ENCODE measurements around the gene ZSCAN22.

Gene ZSCAN22

DNA sequence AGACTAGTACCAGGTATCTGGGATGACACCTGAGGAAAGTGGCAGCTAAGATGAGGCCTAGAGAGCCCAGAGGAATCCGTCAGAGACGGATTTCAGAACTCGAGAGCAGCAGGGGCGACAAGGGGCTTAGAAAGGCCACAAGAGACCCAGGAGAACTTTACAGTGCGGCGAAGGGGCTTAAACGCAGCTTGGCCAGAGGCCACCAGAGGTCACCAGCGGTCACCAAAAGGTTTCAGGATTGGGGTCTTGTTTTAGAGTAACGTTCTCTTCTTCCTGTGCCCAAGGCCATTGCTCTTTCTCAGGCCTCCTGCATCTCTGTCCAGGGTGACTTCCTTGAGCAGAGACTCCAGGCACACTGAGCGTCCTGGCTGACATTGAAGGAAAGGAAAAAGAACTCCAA is 2.2 kb downstream of the ZSCAN22 start:
- no peak for TF ChIP-seq ZBTB7A (IDR thresholded peaks at IDR 0.05; ENCODE audit: low read depth)
- TF ChIP-seq RAD21 (IDR thresholded peaks at IDR 0.05; ENCODE audit: low read depth) = peak; percentile 34
- TF ChIP-seq EGR1 (IDR thresholded peaks at IDR 0.05) = no peak
- no peak for TF ChIP-seq NFIC (IDR thresholded peaks at IDR 0.05)
- no peak for TF ChIP-seq YY1 (IDR thresholded peaks at IDR 0.05; ENCODE audit: low read depth)
- no peak for TF ChIP-seq TEAD4 (IDR thresholded peaks at IDR 0.05)
- no peak for TF ChIP-seq FOXM1 (IDR thresholded peaks at IDR 0.05; ENCODE audit: borderline replicate concordance, low read depth)
- TF ChIP-seq, protein P1, sequence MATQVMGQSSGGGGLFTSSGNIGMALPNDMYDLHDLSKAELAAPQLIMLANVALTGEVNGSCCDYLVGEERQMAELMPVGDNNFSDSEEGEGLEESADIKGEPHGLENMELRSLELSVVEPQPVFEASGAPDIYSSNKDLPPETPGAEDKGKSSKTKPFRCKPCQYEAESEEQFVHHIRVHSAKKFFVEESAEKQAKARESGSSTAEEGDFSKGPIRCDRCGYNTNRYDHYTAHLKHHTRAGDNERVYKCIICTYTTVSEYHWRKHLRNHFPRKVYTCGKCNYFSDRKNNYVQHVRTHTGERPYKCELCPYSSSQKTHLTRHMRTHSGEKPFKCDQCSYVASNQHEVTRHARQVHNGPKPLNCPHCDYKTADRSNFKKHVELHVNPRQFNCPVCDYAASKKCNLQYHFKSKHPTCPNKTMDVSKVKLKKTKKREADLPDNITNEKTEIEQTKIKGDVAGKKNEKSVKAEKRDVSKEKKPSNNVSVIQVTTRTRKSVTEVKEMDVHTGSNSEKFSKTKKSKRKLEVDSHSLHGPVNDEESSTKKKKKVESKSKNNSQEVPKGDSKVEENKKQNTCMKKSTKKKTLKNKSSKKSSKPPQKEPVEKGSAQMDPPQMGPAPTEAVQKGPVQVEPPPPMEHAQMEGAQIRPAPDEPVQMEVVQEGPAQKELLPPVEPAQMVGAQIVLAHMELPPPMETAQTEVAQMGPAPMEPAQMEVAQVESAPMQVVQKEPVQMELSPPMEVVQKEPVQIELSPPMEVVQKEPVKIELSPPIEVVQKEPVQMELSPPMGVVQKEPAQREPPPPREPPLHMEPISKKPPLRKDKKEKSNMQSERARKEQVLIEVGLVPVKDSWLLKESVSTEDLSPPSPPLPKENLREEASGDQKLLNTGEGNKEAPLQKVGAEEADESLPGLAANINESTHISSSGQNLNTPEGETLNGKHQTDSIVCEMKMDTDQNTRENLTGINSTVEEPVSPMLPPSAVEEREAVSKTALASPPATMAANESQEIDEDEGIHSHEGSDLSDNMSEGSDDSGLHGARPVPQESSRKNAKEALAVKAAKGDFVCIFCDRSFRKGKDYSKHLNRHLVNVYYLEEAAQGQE (IDR thresholded peaks at IDR 0.05; ENCODE audit: low read depth) = no peak

DNA sequence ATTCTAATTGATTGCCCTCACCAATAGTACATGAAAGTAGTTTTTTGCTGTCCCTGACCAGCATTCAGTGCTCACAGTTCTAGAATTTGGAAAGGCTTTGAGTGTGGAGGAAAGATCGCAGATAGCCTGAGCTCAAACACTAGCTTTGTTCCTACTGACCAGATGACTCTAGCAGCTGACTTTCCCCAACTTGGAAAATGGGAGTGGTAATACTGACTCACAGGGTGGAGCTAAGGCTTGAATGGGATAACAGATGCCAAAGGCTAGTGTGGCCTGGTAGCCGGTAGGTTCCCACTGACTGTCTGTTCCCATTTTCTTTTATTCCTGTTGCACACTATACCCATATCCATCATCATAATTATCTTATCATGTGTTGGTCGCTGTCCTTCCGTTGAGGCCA is 3.7 kb downstream of the ZSCAN22 start:
- TF ChIP-seq TEAD4 (IDR thresholded peaks at IDR 0.05) = no peak

DNA sequence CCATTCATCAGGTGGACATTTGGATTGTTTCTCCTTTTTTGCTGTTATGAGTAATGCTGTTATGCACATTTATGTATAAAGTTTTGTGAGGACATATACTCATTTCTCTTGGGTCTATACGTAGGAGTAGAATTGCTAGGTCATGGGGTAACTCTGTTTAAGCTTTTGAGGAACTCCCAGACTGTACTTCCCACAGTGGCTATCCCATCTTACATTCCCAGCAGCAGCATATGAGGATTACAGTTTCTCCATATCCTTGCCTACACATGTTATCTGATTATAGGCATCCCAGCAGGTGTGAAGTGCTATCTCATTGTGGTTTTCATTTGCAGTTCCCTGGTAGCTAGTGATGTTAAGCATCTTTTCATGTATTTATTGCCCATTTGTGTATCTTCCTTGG is 5.9 kb downstream of the ZSCAN22 start:
- TF ChIP-seq TEAD4 (IDR thresholded peaks at IDR 0.05) (no peak), FOXM1 (IDR thresholded peaks at IDR 0.05; ENCODE audit: borderline replicate concordance, low read depth) (no peak), TAF1 (IDR thresholded peaks at IDR 0.05; ENCODE audit: low read depth) (no peak), TCF12 (IDR thresholded peaks at IDR 0.05; ENCODE audit: low read depth) (no peak), EP300 (IDR thresholded peaks at IDR 0.05; ENCODE audit: borderline replicate concordance) (no peak), YY1 (IDR thresholded peaks at IDR 0.05; ENCODE audit: low read depth) (no peak), EGR1 (IDR thresholded peaks at IDR 0.05) (no peak), RAD21 (IDR thresholded peaks at IDR 0.05; ENCODE audit: low read depth) (no peak), ZBTB7A (IDR thresholded peaks at IDR 0.05; ENCODE audit: low read depth) (no peak), CEBPB (IDR thresholded peaks at IDR 0.05) (no peak), NFIC (IDR thresholded peaks at IDR 0.05) (no peak), CREB1 (IDR thresholded peaks at IDR 0.05; ENCODE audit: low read depth) (no peak)
- TF ChIP-seq, protein P2, sequence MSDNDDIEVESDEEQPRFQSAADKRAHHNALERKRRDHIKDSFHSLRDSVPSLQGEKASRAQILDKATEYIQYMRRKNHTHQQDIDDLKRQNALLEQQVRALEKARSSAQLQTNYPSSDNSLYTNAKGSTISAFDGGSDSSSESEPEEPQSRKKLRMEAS (IDR thresholded peaks at IDR 0.05) = no peak
- TF ChIP-seq, protein P1 (IDR thresholded peaks at IDR 0.05; ENCODE audit: low read depth) = no peak
- TF ChIP-seq, protein P3, sequence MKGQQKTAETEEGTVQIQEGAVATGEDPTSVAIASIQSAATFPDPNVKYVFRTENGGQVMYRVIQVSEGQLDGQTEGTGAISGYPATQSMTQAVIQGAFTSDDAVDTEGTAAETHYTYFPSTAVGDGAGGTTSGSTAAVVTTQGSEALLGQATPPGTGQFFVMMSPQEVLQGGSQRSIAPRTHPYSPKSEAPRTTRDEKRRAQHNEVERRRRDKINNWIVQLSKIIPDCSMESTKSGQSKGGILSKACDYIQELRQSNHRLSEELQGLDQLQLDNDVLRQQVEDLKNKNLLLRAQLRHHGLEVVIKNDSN (IDR thresholded peaks at IDR 0.05) = no peak

DNA sequence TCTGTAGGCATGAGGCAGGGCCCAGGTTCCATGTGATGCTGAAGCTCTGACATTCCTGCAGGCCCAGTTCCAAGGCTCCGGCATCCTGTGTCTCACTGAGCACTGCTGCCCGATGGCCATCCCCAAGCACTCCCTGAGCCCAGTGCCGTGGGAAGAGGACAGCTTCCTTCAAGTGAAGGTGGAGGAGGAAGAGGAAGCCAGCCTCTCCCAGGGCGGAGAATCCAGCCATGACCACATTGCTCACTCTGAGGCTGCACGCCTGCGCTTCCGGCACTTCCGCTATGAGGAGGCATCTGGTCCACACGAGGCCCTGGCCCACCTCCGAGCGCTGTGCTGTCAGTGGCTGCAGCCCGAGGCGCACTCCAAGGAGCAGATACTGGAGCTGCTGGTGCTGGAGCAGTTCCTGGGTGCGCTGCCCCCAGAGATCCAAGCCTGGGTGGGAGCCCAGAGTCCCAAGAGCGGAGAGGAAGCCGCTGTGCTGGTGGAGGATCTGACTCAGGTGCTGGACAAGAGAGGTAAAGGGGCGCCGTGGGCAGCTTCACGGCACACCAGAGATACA is 8.0 kb downstream of the ZSCAN22 start:
- TF ChIP-seq CEBPB (IDR thresholded peaks at IDR 0.05) (no peak), FOXM1 (IDR thresholded peaks at IDR 0.05; ENCODE audit: borderline replicate concordance, low read depth) (no peak), CREB1 (IDR thresholded peaks at IDR 0.05; ENCODE audit: low read depth) (no peak), RAD21 (IDR thresholded peaks at IDR 0.05; ENCODE audit: low read depth) (no peak)
- TF ChIP-seq, protein P2 (IDR thresholded peaks at IDR 0.05) = no peak
- TF ChIP-seq, protein P3 (IDR thresholded peaks at IDR 0.05) = no peak
- TF ChIP-seq, protein P1 (IDR thresholded peaks at IDR 0.05; ENCODE audit: low read depth) = no peak

DNA sequence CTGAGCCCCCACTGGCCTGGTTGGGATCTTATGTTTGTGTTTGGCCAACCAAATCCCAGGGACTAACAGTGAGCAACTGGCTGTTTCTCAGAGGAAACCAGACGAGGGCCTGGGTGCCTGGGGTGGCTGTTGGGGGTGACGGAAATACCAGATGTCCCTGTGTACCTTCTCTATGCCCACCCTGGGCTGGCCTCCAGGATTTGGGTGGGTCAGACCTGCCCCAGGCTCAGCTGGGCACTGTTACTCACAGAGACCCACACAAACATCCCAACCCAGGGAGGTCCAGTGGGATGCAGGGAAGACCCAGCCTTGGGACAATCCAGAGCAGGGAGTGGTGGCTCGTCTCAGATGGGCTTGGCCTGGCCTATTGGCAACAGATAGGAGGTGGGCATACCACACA is 8.8 kb downstream of the ZSCAN22 start:
- TF ChIP-seq, protein P2 (IDR thresholded peaks at IDR 0.05) = no peak
- no peak for TF ChIP-seq CREB1 (IDR thresholded peaks at IDR 0.05; ENCODE audit: low read depth)
- TF ChIP-seq RAD21 (IDR thresholded peaks at IDR 0.05; ENCODE audit: low read depth) = no peak
- TF ChIP-seq TAF1 (IDR thresholded peaks at IDR 0.05; ENCODE audit: low read depth) = no peak
- TF ChIP-seq, protein P1 (IDR thresholded peaks at IDR 0.05; ENCODE audit: low read depth) = no peak
- no peak for TF ChIP-seq NFIC (IDR thresholded peaks at IDR 0.05)
- TF ChIP-seq TEAD4 (IDR thresholded peaks at IDR 0.05) = no peak
- no peak for TF ChIP-seq YY1 (IDR thresholded peaks at IDR 0.05; ENCODE audit: low read depth)
- TF ChIP-seq EP300 (IDR thresholded peaks at IDR 0.05; ENCODE audit: borderline replicate concordance) = no peak
- no peak for TF ChIP-seq FOXM1 (IDR thresholded peaks at IDR 0.05; ENCODE audit: borderline replicate concordance, low read depth)
- no peak for TF ChIP-seq TCF12 (IDR thresholded peaks at IDR 0.05; ENCODE audit: low read depth)
- TF ChIP-seq CEBPB (IDR thresholded peaks at IDR 0.05) = no peak
- TF ChIP-seq ZBTB7A (IDR thresholded peaks at IDR 0.05; ENCODE audit: low read depth) = no peak
- TF ChIP-seq, protein P3 (IDR thresholded peaks at IDR 0.05) = no peak
- TF ChIP-seq EGR1 (IDR thresholded peaks at IDR 0.05) = no peak
